SHP77 treated with DMSO at 0.1 percent for 48 hours (cell line): ENCODE results near the gene STIM2.

Experiments
- DNase-seq: peaks from one replicate; lab custom pipeline; 2025; lab: John Stamatoyannopoulos, UW

STIM2 gene

DNA sequence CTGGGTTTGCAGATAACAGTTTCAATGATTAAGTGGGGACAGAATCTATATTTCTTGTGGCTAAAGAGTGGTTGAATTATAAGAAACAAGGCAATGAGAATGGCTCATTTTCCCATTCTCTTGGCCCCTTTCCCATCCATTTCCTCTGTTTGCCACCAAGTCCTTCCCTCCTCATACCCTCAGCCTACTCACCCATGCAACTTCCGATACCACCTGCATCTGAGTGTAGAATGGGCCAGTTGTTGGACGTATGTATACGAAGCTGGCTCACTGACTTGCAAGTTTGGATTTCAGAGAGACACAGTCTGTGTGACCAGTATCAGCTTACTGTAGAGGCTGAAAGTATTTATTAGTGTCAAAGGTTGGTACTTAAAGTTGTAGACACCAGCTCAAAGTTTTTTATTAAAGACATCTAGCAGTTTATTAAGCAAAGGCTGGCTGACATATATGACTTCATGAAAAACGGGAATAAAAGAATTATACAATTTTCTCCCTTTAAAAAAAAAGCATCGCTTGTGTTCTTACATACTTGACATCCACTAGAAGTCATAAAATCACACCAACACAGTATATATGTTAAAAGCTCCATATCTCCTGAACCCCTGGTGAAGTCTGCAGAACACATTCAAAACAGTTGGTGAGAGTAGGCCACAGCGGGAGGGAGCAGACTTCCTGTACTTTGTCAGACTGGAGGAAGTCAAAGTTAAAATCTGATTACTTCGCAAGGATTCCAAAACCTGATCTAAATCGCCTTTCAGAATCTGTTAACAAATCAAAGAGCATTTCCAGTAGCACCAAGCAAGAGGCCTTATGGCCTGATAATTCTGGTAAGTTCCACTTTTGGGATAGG lies 22.4 kb upstream of the STIM2 start:
- no peak for DNase-seq

DNA sequence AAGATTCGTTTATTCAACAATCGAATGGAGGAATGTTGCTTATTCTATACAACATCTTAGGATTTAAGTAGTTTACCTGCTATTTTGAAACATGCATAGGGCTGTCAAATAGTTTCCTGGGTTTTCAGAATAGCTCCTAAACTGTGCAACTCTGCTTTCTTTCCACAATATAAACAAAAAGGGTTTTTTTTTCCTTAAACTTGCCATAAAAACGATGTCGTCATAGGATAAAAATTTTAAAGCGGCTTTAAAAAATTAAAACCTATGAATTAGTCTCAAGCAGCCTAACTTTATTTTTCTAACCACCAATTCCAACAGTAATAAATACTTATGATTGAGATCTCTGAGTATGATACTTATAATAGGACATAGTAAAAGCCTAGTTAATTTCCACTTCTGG lies 21.6 kb upstream of the STIM2 start:
- no peak for DNase-seq

DNA sequence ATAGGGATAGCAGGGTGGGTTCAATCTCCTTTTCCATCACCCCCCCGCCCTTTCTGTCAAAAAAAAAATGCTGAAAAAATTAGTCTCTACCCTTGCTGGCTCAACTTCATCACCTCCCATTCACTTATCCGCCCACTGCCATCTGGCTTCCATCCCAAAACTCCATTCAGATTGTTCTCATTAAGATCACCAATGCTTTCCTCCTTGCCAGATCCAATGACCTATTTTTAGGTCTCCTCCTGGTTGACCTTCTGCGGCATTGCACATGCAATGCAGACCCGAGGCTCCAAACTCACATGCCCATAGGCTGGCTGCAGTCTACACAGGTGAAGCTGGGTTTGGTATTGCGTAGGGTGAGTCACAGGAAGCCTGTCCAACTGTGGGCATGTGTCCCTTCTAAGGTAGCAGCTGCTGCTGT lies 21.1 kb upstream of the STIM2 start:
- DNase-seq: no peak

- DNase-seq: no peak
Observed at GRCh38 chr4:26840786-26841185, 19.9 kb upstream of the STIM2 start.

GRCh38 chr4:26842911-26843310 lies 17.7 kb upstream of the STIM2 start:
- no peak for DNase-seq

- DNase-seq: no peak
Observed at GRCh38 chr4:26850528-26850927, 10.1 kb upstream of the STIM2 start.

DNA sequence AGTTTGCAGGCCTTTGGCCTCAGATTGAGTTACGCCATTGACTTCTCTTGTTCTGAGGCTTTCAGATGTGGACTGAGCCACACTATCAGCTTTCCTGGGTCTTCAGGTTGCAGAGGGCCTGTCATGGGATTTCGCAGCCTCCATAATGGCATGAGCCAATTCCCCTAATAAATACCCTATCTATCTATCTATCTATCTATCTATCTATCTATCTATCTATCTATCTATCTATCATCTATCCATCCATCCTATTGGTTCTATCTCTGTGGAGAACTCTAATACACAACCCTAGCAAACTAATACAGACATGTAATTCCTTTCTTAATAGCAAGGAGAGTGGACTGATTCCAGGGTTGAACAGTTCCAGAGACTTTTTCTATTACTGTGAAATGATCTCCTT lies 9.5 kb upstream of the STIM2 start:
- DNase-seq: no peak

DNA sequence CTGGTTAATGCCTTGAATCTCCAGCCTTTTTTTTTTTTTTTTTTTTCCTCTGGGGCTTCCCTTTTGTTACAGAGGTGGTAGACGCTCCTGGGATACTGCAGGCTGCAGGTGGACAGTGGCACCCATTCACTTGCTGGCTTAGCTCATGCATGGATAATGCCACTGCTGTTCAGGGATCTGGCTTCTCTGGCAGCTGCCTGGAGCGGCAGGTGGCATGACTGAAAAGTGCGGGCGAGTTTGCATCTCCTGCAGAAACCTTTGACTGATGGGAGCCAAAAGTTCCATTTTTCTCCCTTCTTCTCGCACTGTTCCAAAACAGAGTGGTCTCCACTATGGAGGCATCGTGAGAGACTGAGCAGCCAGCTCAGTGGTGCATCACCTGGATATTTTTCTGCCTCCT lies 5.9 kb upstream of the STIM2 start:
- no peak for DNase-seq

DNA sequence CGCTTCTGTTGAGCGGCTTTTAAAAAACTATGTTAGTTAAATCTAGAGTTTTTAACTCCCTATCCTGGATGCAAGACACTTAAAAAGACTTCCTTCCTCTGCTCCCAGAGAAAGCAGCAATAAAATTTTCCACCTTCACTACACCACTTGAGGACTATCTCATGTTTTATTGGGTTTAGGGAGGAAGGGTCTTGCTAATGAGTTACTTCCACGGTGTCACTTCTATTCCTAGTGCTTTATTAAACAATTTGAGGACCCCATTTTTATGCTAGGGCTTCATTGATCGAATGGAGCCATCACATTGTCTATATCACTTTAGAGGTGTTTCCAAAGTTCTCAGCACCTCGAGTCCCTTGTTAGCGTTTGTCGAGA lies 3.7 kb upstream of the STIM2 start:
- DNase-seq: no peak

GRCh38 chr4:26857278-26858034 lies 3.2 kb upstream of the STIM2 start:
- DNase-seq: no peak

GRCh38 chr4:26858035-26858918 lies 2.4 kb upstream of the STIM2 start:
- DNase-seq: no peak

DNA sequence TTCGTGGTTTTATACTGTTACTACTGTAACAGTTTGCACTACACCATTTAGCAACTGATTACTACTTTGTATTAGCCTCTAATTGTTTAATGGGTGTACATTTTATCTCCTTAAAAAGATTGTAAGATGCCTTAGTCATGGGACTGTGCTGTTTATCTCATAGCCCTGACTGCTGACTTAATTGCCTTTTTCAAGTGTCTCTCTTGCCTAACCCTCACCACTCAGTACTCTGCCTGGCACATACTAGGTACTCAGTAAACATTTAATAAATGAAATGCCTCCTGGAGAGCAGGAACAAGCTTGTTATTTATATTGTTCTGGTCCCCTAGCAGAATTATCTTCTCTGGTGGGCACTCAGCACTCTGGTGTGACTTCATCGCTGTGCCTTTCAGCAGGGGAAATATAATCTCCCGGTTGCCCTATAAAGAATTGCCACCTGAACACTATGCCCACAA lies 1.7 kb upstream of the STIM2 start:
- DNase-seq: no peak

GRCh38 chr4:26859762-26860156 lies 882 bp upstream of the STIM2 start:
- DNase-seq: no peak

DNA sequence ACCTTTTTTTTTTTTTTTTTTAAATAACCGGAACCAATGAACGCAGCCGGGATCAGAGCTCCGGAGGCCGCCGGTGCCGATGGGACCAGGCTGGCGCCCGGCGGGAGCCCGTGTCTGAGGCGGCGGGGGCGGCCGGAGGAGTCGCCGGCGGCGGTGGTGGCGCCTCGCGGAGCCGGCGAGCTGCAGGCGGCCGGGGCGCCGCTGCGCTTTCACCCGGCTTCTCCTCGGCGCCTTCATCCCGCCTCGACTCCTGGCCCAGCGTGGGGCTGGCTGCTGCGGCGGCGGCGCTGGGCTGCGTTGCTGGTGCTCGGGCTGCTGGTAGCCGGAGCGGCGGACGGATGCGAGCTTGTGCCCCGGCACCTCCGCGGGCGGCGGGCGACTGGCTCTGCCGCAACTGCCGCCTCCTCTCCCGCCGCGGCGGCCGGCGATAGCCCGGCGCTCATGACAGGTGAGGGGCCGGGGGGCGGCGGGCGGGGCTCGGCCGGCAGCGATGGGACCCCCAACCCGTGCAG lies 337 bp downstream of the STIM2 start:
- DNase-seq: no peak

GRCh38 chr4:26861434-26862186 lies 969 bp downstream of the STIM2 start:
- DNase-seq: no peak

GRCh38 chr4:26862381-26862915 lies 1.8 kb downstream of the STIM2 start:
- no peak for DNase-seq

DNA sequence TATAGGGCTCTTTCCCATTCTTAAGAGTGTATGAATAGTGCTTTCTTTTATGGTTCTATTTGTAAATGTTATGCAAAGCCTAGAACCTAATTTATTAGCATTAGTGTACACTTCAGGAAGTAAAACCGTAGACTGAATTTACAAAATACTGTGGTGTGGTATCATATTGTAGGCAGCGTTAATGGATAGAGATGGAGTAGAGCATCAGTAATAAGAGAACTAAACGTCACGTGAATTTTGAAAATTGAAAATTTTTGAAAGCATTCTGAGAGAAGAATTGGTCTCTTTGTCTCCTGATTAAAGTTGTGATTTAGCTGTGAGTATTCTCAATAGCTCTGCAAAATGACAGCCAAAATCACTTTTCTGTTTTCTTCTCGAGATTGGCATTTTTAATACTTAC lies 2.9 kb downstream of the STIM2 start:
- DNase-seq: no peak

- DNase-seq: no peak
Observed at GRCh38 chr4:26864899-26865298, 4.3 kb downstream of the STIM2 start.

DNA sequence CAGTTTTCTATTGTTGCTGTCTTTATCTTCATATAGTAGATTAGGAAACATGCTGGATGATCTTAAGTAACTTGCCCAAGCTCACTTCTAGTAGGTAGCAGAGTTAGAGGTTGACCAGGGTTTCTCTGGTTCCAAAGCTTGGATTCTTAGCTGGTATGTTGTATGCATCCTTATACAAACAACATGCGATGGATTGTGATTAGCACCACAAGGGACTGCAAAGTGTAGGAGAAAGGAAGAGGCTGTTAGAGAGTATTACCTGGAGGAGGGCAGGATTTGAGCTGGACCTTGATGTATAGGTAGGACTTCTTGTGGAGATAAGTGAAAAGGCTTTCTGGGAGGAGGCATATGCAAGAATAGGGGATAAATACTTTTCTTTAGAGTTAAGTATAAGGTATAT lies 5.6 kb downstream of the STIM2 start:
- no peak for DNase-seq

DNA sequence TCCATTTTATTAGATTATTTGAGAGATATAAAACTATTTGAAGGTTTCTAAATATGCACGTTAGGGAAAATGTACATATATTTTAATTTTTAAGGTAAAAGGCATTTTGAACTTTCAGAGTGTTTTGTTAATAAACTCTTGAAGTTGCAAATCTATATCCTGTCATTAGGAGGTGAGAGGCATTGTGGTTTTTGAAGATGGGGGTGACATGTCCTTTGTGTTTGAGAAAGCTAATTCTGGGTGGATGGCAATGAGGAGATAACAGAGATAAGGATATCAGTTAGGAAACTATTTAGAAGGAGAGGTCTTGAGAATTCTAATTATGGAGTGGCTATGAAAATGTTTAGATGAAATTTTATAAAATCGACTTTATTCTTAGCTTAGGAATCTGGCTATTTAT lies 6.1 kb downstream of the STIM2 start:
- DNase-seq: no peak
